ENCODE measurements around the gene ABHD8.
A peak's percentile ranks its signal among the peaks of the same experiment; 100 is the strongest.
"Not testable (repeated sequence)": the region's sequence is repeated elsewhere in the genome, so short reads cannot be mapped to it uniquely, and the experiment has no call there.

The ABHD8 gene

GRCh38 chr19:17320435-17320834 lies 17.2 kb upstream of the ABHD8 start:
- no peak for DNase-seq

- no peak for DNase-seq
Observed at GRCh38 chr19:17319473-17320238, 16.4 kb upstream of the ABHD8 start.

GRCh38 chr19:17318966-17319365 lies 15.7 kb upstream of the ABHD8 start:
- no peak for DNase-seq

GRCh38 chr19:17314007-17314593 lies 10.9 kb upstream of the ABHD8 start:
- DNase-seq: no peak

- DNase-seq: no peak
Observed at GRCh38 chr19:17312189-17313113, 9.2 kb upstream of the ABHD8 start.

GRCh38 chr19:17311455-17312188 lies 8.4 kb upstream of the ABHD8 start:
- DNase-seq: no peak

GRCh38 chr19:17309965-17310461 lies 6.8 kb upstream of the ABHD8 start:
- DNase-seq: no peak

- peak; percentile 100 for DNase-seq
Observed at GRCh38 chr19:17309198-17309964, 6.2 kb upstream of the ABHD8 start, which contains the start of gene DDA1. TSS of gene DDA1 (plus strand) at chr19:17309563. CDS start at chr19:17309655, 92 bp downstream.

GRCh38 chr19:17307876-17308377 lies 4.7 kb upstream of the ABHD8 start:
- no peak for DNase-seq

GRCh38 chr19:17306285-17306714 lies 3.1 kb upstream of the ABHD8 start:
- DNase-seq: no peak

- DNase-seq: peak; percentile 97
Observed at GRCh38 chr19:17305517-17306284, 2.5 kb upstream of the ABHD8 start, which contains the start of gene MRPL34. TSS of gene MRPL34 (plus strand) at chr19:17305872. CDS start at chr19:17305893, 21 bp downstream.

- no peak for DNase-seq
Observed at GRCh38 chr19:17305216-17305516, 1.9 kb upstream of the ABHD8 start.

GRCh38 chr19:17304386-17305215 lies 1.4 kb upstream of the ABHD8 start:
- DNase-seq: no peak

GRCh38 chr19:17303940-17304267 lies 679 bp upstream of the ABHD8 start:
- DNase-seq: no peak

- peak; percentile 16 for DNase-seq
Observed at GRCh38 chr19:17302391-17303166, 646 bp downstream of the ABHD8 start.

GRCh38 chr19:17300992-17301619 lies 2.1 kb downstream of the ABHD8 start:
- no peak for DNase-seq

- DNase-seq: no peak
Observed at GRCh38 chr19:17296976-17297375, 6.2 kb downstream of the ABHD8 start.

- DNase-seq: no peak
Observed at GRCh38 chr19:17296273-17296672, 7.0 kb downstream of the ABHD8 start.

GRCh38 chr19:17295551-17295950 lies 7.7 kb downstream of the ABHD8 start:
- DNase-seq: not testable (repeated sequence)

Measured in CD4-positive, alpha-beta T cell treated with Interleukin-6 for 4 hours (primary cell).